GM12878 (cell line): ENCODE data around the gene KRTAP10-3.

ENCODE experiments used
- CTCF ChIP-seq, 3 experiments: IDR thresholded peaks in 2 of 3; conservative IDR thresholded peaks in 1 of 3; 2 replicates each; pipeline ENCODE4 v1.5.1; 2011; ENCODE audit warnings: low read depth in 3 of 3, low read length in 3 of 3, mild to moderate bottlenecking in 3 of 3, control low read depth in 2 of 3, moderate library complexity in 2 of 3, inconsistent platforms in 1 of 3, mixed read lengths in 1 of 3; ENCODE audit not compliant: control insufficient read depth in 2 of 3, insufficient read depth in 1 of 3; ENCODE audit errors: extremely low read depth in 1 of 3
- EP300 ChIP-seq, 2 experiments: fragments of 150-350 bp in 1 of 2; IDR thresholded peaks; 2 replicates each; pipeline ENCODE4 v1.6.1; 2011 to 2012; ENCODE audit warnings: low read depth in 2 of 2, low read length in 2 of 2, borderline replicate concordance in 1 of 2, improper control_type of control experiment in 1 of 2, inconsistent platforms in 1 of 2; ENCODE audit not compliant: control insufficient read depth in 1 of 2
- MYC ChIP-seq: IDR thresholded peaks from 2 replicates; pipeline ENCODE4 v1.6.1; 2011; ENCODE audit warnings: mild to moderate bottlenecking, low read length, moderate library complexity, inconsistent platforms; ENCODE audit not compliant: insufficient read depth, insufficient replicate concordance, insufficient read length, severe bottlenecking
- PML ChIP-seq: IDR thresholded peaks from 2 replicates; pipeline ENCODE4 v1.6.1; 2012; ENCODE audit warnings: low read length, inconsistent platforms
- POLR2A ChIP-seq: IDR thresholded peaks from 2 replicates; pipeline ENCODE4 v1.6.1; 2011; ENCODE audit warnings: low read depth, mild to moderate bottlenecking, low read length
- POLR2AphosphoS5 ChIP-seq: IDR thresholded peaks from 2 replicates; pipeline ENCODE4 v1.6.1; 2011; ENCODE audit warnings: mild to moderate bottlenecking, low read length, inconsistent platforms
- RFX5 ChIP-seq: IDR thresholded peaks from 2 replicates; pipeline ENCODE4 v1.6.1; 2011; ENCODE audit warnings: low read depth, low read length, improper control_type of control experiment
- ZBTB33 ChIP-seq: fragments of 450-650 bp; IDR thresholded peaks from 2 replicates; pipeline ENCODE4 v1.6.1; 2017; ENCODE audit warnings: mild to moderate bottlenecking
- ZNF217 ChIP-seq: fragments of 450-650 bp; IDR thresholded peaks from 2 replicates; pipeline ENCODE4 v1.6.1; 2017; ENCODE audit warnings: antibody characterized with exemption, mild to moderate bottlenecking
- ZNF274 ChIP-seq: IDR thresholded peaks from one replicate; pipeline ENCODE4 v1.8.0; 2011; ENCODE audit not compliant: insufficient read length, insufficient read depth

- no peak for TF ChIP-seq POLR2A
- TF ChIP-seq CTCF (IDR thresholded peaks at IDR 0.05 in 2 of 3, conservative IDR thresholded peaks at IDR 0.05 in 1 of 3; ENCODE audit: control insufficient read depth in 2 of 3, extremely low read depth in 1 of 3, insufficient read depth in 1 of 3, low read depth in 3 of 3, low read length in 3 of 3): no peak
- TF ChIP-seq RFX5: no peak
- TF ChIP-seq ZBTB33: no peak
- TF ChIP-seq MYC: no peak
- no peak for TF ChIP-seq PML
- no peak for TF ChIP-seq EP300 (IDR thresholded peaks at IDR 0.05; ENCODE audit: borderline replicate concordance in 1 of 2, control insufficient read depth in 1 of 2, low read depth in 2 of 2, low read length in 2 of 2)
- TF ChIP-seq ZNF217: no peak
- no peak for TF ChIP-seq POLR2AphosphoS5
- TF ChIP-seq ZNF274: no peak
These were observed 45.9 kb downstream of the KRTAP10-3 start for GRCh38 chr21:44512496-44513388.
